ELF-1 (cell line): Measurements from ENCODE around the gene PDGFC.
A peak's percentile ranks its signal among the peaks of the same experiment; 100 is the strongest.

Experiments
- DNase-seq: peaks from one replicate; pipeline ENCODE4 v3.0.0-alpha.2; 2016; ENCODE audit warnings: low read depth, low spot score

Gene PDGFC

GRCh38 chr4:156829201-156829873 lies 142.3 kb downstream of the PDGFC start:
- no peak for DNase-seq

GRCh38 chr4:156827519-156827918 lies 144.1 kb downstream of the PDGFC start:
- no peak for DNase-seq

- DNase-seq: no peak
These were observed 146.5 kb downstream of the PDGFC start for GRCh38 chr4:156825074-156825473.

- DNase-seq: no peak
These were observed 147.0 kb downstream of the PDGFC start for GRCh38 chr4:156824451-156825060.

- no peak for DNase-seq
These were observed 150.7 kb downstream of the PDGFC start for GRCh38 chr4:156820931-156821330.

- DNase-seq: no peak
These were observed 155.2 kb downstream of the PDGFC start for GRCh38 chr4:156816360-156816755.

- DNase-seq: no peak
These were observed 155.8 kb downstream of the PDGFC start for GRCh38 chr4:156815717-156816359.

GRCh38 chr4:156811963-156812362 lies 159.6 kb downstream of the PDGFC start:
- no peak for DNase-seq

- DNase-seq: no peak
These were observed 160.3 kb downstream of the PDGFC start for GRCh38 chr4:156811286-156811685.

GRCh38 chr4:156805696-156806095 lies 165.9 kb downstream of the PDGFC start:
- DNase-seq: peak; percentile 22

GRCh38 chr4:156803056-156803455 lies 168.5 kb downstream of the PDGFC start:
- DNase-seq: no peak

GRCh38 chr4:156800463-156800862 lies 171.1 kb downstream of the PDGFC start:
- no peak for DNase-seq

GRCh38 chr4:156799121-156799589 lies 172.4 kb downstream of the PDGFC start:
- DNase-seq: peak; percentile 57

GRCh38 chr4:156798438-156798837 lies 173.2 kb downstream of the PDGFC start:
- DNase-seq: no peak

- no peak for DNase-seq
These were observed 174.4 kb downstream of the PDGFC start for GRCh38 chr4:156797206-156797605.

GRCh38 chr4:156795727-156796126 lies 175.9 kb downstream of the PDGFC start:
- no peak for DNase-seq

GRCh38 chr4:156794863-156795262 lies 176.7 kb downstream of the PDGFC start:
- no peak for DNase-seq

- no peak for DNase-seq
These were observed 179.0 kb downstream of the PDGFC start for GRCh38 chr4:156792462-156793085.

- DNase-seq: peak; percentile 32
These were observed 180.7 kb downstream of the PDGFC start for GRCh38 chr4:156790866-156791265.

GRCh38 chr4:156788782-156789181 lies 182.8 kb downstream of the PDGFC start:
- DNase-seq: no peak

- no peak for DNase-seq
These were observed 184.9 kb downstream of the PDGFC start for GRCh38 chr4:156786713-156787112.

GRCh38 chr4:156784970-156785369 lies 186.6 kb downstream of the PDGFC start:
- no peak for DNase-seq
